Mesodermal cell (in vitro differentiated cells): ENCODE measurements around the gene ATP10A.

Experiments
- H3K27ac ChIP-seq: 2 replicates; pipeline ENCODE4 v1.7.0; 2013; ENCODE audit warnings: mild to moderate bottlenecking, low read depth, low read length, moderate library complexity; ENCODE audit not compliant: severe bottlenecking
- H3K36me3 ChIP-seq: 2 replicates; pipeline ENCODE4 v1.7.1; 2013; ENCODE audit warnings: mild to moderate bottlenecking, low read length, moderate library complexity; ENCODE audit not compliant: control insufficient read depth, insufficient read depth
- H3K4me1 ChIP-seq: one replicate; pipeline ENCODE4 v1.7.1; 2013; ENCODE audit warnings: mild to moderate bottlenecking, low read length; ENCODE audit not compliant: insufficient read depth, control insufficient read depth, poor library complexity, severe bottlenecking
- H3K4me3 ChIP-seq: 2 replicates; pipeline ENCODE4 v1.7.0; 2013; ENCODE audit warnings: low read length, control low read depth, mild to moderate bottlenecking; ENCODE audit not compliant: insufficient read depth, poor library complexity, severe bottlenecking; ENCODE audit errors: extremely low read depth
- H3K9me3 ChIP-seq: 2 replicates; pipeline ENCODE4 v1.7.1; 2013; ENCODE audit warnings: mild to moderate bottlenecking, low read length, moderate library complexity; ENCODE audit not compliant: control insufficient read depth
- WGBS, 2 experiments: methylation state at CpG; one replicate each; pipeline ENCODE4 v1.1.5; 2013; ENCODE audit warnings: missing lambda C conversion rate in 2 of 2; ENCODE audit not compliant: insufficient coverage in 2 of 2; 5-methylcytosine and 5-hydroxymethylcytosine counted together

The ATP10A gene

GRCh38 chr15:25717457-25718168 lies 145.5 kb downstream of the ATP10A start:
- Histone ChIP-seq H3K27ac (no peak overlapping the region), H3K9me3 (no peaks in the 10 kb centered on the region), H3K36me3 (no peaks in the 10 kb centered on the region), H3K4me3 (no peak overlapping the region), H3K4me1 (no peaks in the 10 kb centered on the region)
- WGBS, 2 experiments = 79 to 90% methylated on average over 8 to 11 of the region's 14 CpGs

DNA sequence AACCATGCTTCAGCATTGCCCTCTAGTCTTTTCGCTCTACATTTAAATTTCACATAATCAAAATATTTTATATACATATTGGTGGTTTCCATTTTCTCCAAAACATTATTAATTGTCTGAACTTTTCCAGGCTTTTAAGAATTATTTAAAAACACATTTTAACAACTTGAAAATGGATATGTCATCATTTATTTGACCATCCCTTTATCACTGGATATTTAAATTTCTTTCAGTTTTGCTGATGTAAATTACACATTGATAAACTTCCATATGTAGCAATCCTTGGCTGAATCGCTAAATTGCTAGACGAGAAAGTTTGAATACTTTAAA lies 146.0 kb downstream of the ATP10A start:
- WGBS, 2 experiments = 86 to 100% methylated on average over 2 of the region's 3 CpGs
- Histone ChIP-seq H3K9me3 (no peaks in the 10 kb centered on the region), H3K4me3 (no peak overlapping the region), H3K27ac (no peak overlapping the region), H3K36me3 (no peaks in the 10 kb centered on the region), H3K4me1 (no peaks in the 10 kb centered on the region)

DNA sequence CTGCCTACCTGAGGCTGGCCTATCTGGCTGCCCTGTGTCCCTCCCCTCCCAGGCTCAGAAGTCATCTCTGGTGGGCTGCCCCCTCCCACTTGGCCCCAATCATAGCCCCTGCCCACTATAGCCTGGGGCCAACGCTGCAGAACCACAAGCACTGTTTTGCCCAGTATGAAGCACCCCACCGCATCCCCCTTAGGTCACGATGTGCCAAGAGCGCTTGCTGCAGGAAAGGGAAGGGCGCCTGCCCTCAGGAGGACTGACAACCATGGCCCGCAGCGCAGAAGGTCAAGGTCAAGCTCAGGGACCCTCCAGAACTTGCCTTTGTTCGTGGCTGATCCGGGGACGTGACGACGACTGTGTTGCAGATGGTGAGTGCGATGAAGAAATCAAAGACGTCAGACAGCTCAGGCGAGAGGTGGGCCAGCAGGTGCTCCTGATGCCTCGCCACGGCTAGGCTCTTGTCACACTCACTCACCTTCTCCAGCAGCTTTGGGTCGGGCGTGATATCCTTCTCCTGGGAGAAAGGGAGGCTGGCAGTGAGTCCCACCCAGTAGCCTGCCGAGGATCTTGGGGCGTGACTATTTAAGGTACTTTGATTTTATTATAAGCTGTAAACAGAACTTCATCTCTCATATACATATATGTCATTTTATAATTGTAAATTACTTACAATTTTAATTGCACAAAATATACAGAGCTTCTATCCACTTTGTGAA lies 146.6 kb downstream of the ATP10A start:
- Histone ChIP-seq H3K27ac (no peak overlapping the region), H3K4me3 (no peak overlapping the region), H3K9me3 (no peaks in the 10 kb centered on the region), H3K36me3 (no peaks in the 10 kb centered on the region), H3K4me1 (no peaks in the 10 kb centered on the region)
- 92% methylated on average over 14 to 17 of the region's 21 CpGs for WGBS, 2 experiments

DNA sequence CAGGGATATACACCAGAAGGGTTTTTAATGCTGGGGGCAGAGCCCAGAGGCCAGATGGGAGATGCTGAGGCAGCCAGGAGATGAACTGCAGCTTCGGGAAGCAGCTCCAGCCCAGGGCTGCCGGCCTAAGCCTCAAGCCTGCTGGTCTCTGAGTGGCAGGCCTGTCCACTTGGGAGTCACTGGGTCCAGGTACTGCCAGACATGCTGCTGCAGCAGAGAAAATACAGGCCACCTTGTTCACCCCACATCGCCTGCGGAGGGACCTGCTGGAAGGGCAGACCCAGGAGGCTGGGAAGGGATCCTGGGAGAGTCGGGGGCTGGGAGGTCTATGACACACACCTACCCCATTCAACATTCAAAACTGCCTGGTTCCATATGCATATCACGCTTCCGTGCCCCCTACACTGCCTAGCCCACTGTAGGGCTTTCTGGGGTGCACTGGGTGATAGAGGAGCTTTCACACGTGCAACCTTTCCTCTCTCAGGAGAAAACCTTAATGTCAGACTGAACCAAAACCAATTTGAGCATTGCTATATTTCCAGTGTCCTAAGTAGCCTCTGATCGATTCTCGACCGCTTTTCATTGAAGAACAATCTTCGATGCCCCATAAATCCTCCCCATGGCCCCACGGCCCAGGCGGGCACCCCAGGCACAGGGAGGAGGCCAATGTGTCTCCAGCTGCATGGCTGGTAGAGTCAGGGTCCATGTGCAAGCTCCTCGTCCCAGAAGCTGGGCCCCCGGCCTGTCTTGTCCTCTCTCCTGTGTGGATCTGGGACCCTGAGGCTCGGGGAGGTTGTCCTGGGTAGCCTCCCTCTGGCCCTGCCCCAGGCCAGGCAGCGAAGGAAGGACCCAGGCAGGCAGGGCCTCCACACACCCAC lies 147.4 kb downstream of the ATP10A start:
- Histone ChIP-seq H3K36me3 (no peaks in the 10 kb centered on the region), H3K4me3 (no peak overlapping the region), H3K4me1 (no peaks in the 10 kb centered on the region), H3K27ac (no peak overlapping the region), H3K9me3 (no peaks in the 10 kb centered on the region)
- 93 to 94% methylated on average over 13 to 18 of the region's 18 CpGs for WGBS, 2 experiments

GRCh38 chr15:25714538-25714840 lies 148.6 kb downstream of the ATP10A start:
- Histone ChIP-seq H3K4me1 (no peaks in the 10 kb centered on the region), H3K36me3 (no peaks in the 10 kb centered on the region), H3K9me3 (no peaks in the 10 kb centered on the region), H3K4me3 (no peak overlapping the region), H3K27ac (no peak overlapping the region)
- 78 to 93% methylated on average over 2 to 3 of the region's 3 CpGs for WGBS, 2 experiments

DNA sequence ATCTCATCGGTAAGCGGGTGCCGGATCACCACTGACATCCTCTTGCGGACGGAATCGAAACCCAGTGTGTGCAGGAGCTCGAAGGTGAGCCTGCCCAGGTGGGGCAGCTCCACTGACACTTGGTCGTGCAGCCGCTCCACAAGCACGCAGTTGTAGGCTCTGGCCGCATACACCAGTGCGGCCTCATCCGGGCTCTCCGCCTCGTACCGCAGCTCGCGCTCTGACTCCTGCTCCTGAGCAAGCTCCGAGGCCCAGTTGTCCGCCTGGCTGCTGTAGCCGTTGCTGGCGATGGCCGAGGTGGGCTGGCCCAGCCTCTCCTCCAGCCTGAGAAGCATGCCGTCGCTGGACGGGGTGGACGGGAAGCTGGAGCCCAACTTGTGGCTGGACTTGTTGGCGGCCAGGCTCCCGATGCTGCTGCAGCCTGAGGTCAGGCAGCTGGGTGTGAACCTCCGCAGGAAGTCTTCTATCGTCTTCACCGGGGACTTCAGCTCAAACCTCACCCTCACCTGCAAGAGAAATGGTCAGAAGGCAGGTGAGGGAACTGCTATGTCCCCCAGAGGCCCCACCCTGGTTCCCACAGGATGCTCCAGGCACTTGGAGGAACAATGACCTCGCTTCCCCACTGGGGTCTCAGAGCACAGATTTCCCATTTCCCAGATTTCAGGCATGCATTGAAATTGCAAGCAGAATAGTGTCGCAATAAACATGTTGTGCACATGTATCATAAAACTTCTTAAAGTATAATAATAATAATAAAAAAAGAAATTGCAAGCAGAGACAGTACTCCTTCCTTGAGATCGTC lies 149.2 kb downstream of the ATP10A start:
- Histone ChIP-seq H3K36me3 (no peaks in the 10 kb centered on the region), H3K4me1 (no peaks in the 10 kb centered on the region), H3K9me3 (no peaks in the 10 kb centered on the region), H3K27ac (no peak overlapping the region), H3K4me3 (no peak overlapping the region)
- 94 to 96% methylated on average over 27 to 31 of the region's 35 CpGs for WGBS, 2 experiments

DNA sequence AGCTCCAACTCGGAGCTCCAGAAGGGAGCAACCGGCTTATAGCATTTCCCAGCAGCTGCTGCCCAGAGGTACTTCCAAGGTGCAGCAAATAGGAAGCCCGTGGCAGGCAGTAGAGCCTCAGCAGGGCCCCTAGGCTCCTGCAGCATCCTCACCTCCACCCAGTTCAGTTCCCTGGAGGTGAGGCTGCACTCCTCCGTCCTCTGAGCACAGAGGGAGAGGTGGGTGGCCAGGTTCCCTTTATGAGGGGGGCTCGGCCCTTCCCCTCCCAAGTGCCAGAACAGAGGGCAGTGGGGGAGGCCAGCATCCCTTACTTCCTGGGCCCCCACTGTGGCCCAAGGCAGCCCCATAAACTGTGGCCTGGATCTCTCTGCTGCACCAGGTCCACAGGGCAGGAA lies 150.2 kb downstream of the ATP10A start:
- no peaks in the 10 kb centered on the region for H3K9me3 ChIP-seq
- H3K4me1 ChIP-seq = no peaks in the 10 kb centered on the region
- 82 to 87% methylated on average over 3 to 5 of the region's 5 CpGs for WGBS, 2 experiments
- no peak overlapping the region for H3K27ac ChIP-seq
- no peak overlapping the region for H3K4me3 ChIP-seq
- no peaks in the 10 kb centered on the region for H3K36me3 ChIP-seq

DNA sequence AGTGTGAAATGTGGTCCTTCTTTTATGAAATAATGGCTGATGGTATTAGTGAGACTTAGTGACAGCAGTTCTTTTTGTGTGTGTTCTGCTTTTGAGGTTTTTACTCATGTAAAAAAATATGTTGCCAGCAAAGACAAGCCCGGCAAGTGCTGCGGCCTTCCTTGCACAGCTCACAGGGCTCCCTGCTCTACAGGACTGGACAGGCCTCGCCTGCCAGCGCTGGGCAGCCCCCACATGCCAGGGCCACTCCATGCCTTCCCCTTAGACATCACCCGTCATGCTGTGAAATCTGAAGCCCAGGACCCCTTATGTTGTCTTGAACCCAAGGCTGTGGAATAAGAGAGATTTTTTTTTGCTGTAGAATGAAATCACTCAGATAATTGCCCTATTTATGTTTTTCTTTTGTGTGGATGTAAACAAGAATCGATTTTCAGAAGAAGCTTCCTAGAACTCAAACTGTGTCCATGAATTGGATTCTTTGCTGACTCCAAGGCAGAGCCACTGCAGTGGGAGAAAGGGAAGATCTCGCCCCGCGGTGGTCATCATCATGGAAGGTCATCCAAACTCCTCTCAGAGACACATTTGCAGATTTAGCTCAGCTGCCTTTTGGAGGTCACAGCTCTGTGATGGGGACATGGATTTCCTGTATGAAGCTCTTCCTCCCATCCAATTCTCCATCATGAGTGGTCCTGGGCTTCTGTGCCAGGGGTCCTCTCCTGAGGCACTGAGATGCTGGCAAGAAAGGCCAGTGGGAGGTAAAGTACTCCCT lies 150.8 kb downstream of the ATP10A start:
- no peak overlapping the region for H3K4me3 ChIP-seq
- no peak overlapping the region for H3K27ac ChIP-seq
- no peaks in the 10 kb centered on the region for H3K4me1 ChIP-seq
- no peaks in the 10 kb centered on the region for H3K9me3 ChIP-seq
- H3K36me3 ChIP-seq = no peaks in the 10 kb centered on the region
- 71 to 92% methylated on average over 2 to 3 of the region's 9 CpGs for WGBS, 2 experiments

- no peak overlapping the region for H3K27ac ChIP-seq
- no peaks in the 10 kb centered on the region for H3K9me3 ChIP-seq
- WGBS, 2 experiments = 88 to 97% methylated on average over 6 to 7 of the region's 8 CpGs
- no peaks in the 10 kb centered on the region for H3K36me3 ChIP-seq
- no peak overlapping the region for H3K4me3 ChIP-seq
- H3K4me1 ChIP-seq = no peaks in the 10 kb centered on the region
Measured at GRCh38 chr15:25711691-25712090, 151.4 kb downstream of the ATP10A start.

DNA sequence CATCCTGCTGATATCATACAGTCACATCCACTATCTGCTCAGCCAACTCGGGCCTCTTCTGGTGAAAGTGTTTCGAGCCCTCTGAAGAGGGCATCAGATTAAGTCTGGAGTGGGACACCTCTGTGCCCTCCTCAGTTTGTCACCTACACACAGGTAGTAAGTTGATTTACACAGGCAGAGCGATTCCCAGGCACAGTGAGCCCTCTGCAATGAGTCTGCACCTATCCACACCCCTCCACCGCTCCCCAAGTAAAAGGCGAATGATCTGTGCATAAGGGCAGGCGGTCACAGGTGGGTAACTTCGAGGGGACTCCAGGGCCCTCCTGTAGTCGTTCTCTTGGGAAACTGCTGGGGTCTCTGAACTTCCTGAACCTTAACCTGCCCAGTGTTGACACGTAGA lies 152.0 kb downstream of the ATP10A start:
- H3K27ac ChIP-seq = no peak overlapping the region
- no peaks in the 10 kb centered on the region for H3K36me3 ChIP-seq
- H3K4me1 ChIP-seq = no peaks in the 10 kb centered on the region
- WGBS, 2 experiments = 87 to 93% methylated on average over 7 to 9 of the region's 9 CpGs
- no peaks in the 10 kb centered on the region for H3K9me3 ChIP-seq
- H3K4me3 ChIP-seq = no peak overlapping the region
